KBM-7 (cell line): ENCODE data around the gene NARF.
A peak's percentile ranks its signal among the peaks of the same experiment; 100 is the strongest.
"Not testable (repeated sequence)": the region's sequence is repeated elsewhere in the genome, so short reads cannot be mapped to it uniquely, and the experiment has no call there.

Experiments used
- DNase-seq: peaks from one replicate; pipeline ENCODE4 v3.0.0-alpha.2; 2015
- in situ Hi-C: fragments of 300-500 bp; cut with MboI; formaldehyde crosslinking; loops from 2 replicates; pipeline ENCODE4 v1.14.3; 2020; ENCODE audit warnings: low sequenced_read_pairs, low pct_unique_long_range_greater_than_20kb, mixed read lengths

The NARF gene

DNA sequence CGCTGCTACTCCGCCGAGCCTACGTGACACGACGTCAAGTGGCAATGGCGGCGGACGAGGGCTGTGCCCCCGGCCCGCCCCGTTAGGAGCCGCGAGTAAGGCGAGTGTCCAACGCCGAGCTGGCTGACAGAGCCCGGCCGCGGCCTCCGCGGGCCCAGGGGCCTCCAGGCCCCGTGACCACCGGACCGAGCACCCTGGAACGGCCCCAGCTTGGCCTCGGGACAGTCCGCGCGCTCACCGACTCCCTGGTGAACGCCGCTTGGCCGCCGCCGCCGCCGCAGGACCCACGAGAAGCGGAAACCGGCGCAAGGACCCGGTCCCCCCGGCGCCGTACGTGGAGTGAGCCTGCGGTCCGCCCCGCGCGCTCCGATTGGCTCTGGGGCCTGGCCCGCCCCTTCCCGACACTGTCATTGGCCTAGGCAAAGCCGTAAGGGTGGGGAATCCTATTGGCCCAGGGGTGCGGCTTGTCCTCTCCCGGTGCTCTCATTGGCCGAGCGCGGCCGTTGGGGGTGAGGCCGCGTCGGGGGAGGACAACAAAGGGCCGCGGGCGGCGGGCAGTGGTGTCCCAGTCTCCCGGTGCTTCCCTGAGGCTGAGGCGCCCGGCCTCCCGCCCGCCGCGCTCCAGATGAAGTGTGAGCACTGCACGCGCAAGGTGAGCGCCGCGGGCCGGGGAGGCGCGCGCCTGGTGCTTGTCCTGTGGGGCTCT is at the start of gene NARF:
Gene NARF, plus strand, starts transcription at position 563 of the 706 bp plus-strand sequence. Its CDS starts 63 bp downstream, at position 626.
- peak; percentile 98 for DNase-seq
- in situ Hi-C loops, result no loop called here

DNA sequence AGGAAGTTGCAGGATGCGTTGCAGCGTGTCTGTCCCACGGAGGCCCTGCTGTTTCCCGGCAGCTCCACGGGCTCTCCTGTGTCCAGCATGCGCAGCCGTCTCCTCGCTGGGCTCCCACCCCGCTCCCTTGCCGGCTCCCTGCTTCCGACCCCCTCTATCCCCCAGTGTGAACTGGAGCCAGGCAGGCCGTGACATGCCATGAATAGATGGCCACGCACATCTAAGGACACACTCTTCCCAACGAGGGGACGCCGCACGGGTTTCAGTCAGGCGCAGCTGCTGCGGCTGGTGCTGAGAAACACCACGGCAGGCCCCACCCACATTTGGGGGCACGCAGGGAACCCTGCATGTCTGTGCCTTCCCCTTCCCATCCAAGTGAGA is 49.6 kb upstream of the NARF start:
- in situ Hi-C loops, result no loop called here

DNA sequence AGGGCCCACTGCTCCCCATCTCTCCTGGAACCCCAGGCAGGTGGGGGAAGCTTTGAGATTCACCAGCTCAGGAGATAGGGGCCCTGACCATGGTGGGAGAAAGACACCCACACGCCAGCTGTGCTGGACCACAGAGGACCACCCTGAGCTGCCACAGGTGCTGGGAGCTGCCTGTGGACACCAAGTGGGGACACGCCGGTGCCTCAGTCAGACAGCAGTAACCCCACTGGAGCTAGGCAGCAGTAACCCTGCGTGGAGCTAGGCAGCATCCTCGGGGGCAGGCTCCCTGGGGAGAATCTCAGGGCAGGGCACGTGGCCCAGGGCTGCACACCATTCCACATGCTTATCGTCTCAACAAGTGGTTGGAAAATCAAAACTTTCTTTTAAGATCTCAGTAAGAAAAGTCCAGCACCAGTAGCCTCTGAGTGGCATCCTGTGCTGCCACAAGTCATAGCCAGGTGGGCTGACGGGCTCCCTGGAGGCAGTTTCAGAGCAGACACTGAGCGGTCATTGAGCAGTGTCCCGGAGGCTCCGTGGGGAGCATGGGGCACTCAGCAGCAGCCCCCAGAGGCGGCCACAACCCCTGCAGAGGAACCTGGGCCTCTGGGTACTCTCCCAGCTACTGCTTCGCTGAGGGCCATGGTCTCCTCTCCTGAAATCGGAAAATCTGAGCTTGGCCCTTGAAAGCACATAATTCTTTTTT is 48.4 kb upstream of the NARF start:
- in situ Hi-C loops, result loop anchor here (10.0 kb wide), 1 partner anchor 55 kb away; the partner anchor contains the start of gene TEX19
- no peak for DNase-seq

More for the DNA sequence above, 49.6 kb upstream of the NARF start:
- no peak for DNase-seq

DNA sequence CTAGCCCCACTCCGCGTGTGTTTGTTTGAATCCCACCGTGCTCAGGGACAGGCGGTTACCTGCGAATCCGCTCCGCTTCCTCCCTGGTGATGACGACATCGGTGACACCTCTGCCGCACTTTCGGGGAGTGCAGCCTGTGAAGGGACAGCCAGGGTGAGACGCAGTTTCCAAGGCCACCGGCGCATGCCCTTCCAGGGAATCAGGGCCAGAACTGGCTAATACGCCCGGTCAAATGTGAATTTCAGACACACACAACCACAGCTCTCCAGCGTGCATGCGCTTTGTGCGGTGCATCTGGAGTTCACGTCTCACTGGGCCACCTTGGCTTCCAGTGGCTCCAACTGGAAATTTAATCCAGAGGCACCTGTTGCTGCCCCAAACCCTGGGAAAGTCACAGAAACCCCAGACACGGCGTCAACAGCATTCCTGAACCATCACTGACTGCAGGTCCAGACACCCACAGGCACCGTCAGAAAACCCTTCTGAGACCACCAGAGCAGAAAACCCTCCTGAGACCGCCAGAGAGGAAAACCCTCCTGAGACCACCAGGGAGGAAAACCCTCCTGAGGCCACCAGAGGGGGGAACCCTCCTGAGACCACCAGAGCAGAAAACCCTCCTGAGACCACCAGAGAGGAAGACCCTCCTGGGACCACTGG is 47.0 kb upstream of the NARF start:
- DNase-seq, result no peak
- in situ Hi-C loops, result loop anchor here (10.0 kb wide), 1 partner anchor 57 kb away; the partner anchor contains the start of gene TEX19

DNA sequence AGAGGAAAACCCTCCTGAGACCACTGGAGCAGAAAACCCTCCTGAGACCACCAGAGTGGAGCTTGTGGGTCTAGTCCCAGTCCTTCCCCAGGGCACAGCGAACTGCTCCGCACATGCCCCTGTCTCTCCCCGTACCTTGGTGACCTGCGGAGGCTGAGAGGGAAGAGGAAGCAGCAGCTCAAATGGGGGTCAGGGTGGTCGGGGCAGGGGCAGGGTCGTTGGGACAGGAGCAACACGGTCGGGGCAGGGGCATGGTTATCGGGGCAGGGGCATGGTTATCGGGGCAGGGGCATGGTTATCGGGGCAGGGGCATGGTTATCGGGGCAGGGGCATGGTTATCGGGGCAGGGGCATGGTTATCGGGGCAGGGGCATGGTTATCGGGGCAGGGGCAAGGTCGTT is 46.5 kb upstream of the NARF start:
- DNase-seq, result not testable (repeated sequence)
- in situ Hi-C loops, result loop anchor here (10.0 kb wide), 1 partner anchor 57 kb away; the partner anchor contains the start of gene TEX19

DNA sequence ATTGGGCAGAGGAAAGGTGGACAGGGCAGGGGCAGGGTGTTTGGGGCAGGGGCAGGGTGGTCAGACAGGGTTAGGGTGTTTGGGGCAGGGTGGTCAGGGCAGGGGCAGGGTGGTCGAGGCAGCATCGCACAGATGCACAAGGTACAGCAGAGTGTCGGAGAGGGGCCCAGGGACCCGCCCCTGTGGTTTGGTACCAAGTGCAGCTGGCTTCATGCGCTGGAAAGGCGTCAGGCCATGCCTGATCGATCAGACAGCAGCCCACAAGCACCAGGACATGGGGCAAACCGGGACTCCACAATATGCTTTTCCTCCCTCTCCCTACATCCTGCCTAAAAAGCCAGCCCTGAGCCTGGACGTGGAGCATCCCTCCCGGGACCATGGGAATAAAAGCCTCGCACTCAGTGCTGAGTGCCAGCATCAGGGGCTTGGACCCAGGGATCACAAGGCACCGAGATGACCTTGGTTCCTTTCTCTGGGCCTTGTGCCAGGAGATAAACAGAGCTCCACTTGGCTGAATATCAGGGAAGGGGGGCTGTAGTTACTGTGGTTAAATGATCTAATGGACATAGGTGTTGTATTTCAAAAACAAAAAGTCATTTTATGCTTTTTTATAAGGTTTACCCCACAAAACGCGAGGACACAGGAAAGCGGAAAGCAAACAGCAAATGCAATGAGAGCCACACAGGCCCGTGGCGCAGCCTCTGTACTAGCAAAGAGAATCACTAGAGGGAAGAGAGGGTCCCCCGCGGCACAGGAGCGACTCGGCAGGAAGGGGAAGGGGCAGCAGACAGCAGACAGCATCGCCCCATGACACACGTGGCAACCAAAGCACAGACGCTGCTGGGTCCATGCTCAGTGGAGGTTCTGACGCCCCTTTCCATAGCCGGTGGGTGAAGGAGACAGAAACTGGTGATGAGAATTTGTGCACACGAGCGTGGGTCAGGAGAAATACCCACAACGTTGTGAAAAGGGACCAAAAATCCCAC is 45.7 kb upstream of the NARF start:
- DNase-seq, result no peak
- in situ Hi-C loops, result loop anchor here (10.0 kb wide), 1 partner anchor 58 kb away; the partner anchor contains the start of gene TEX19

DNA sequence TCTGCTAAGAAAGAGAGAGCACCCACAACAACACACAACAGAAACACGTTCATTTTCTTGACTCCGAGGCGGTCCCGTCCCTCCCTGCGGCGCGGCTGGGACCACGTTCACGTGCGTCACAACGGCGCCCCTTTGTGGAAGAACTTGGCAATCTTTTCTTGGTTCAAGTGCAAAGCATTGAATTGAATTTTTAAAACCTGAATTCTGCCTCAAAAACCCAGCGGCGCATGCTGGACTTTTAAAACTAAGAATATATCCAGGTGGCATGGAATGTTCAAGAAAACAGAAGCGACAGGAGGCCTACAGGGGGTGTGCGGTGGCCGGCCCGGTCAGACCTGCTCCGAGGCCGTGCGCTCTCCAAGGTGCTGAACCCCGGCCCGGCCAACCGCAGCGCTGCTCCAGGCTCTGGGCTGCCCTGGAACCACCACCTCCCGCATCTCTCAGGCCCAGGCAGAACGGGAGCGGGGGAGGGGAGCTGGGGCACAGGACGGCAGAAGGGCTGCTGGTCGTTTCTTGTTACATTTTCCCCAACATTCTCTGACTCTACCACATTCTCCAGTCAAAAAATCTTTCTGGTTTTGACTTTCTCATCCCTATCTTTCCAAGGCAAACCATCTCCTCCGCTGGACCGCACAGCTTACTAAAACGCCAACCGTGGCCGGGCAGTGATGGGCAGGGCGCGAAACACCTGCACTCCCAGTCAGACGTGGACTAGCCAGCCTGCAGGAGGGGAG is 43.8 kb upstream of the NARF start:
- in situ Hi-C loops, result loop anchor here (10.0 kb wide), 1 partner anchor 60 kb away; the partner anchor contains the start of gene TEX19
- DNase-seq, result peak; percentile 80

DNA sequence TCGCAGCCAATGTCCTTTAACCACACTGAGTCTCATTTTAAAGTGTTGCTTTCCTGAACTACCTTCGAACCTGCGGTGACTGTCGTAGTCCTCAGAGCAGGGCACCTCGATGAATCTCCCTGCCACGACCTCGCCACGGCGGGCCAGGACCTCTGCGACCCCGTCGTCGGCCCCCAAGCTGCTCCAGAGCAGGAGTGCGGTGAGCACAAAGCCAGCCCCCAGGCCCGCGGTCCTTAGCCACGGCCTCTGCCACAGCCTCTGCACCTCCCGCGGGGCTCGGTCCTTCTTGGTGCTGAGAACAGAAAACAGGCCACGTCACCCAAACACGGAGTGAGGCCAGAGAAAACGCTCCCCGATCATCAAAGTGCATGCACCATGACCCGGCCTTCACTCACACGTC is 43.2 kb upstream of the NARF start:
- in situ Hi-C loops, result loop anchor here (10.0 kb wide), 1 partner anchor 61 kb away; the partner anchor contains the start of gene TEX19
- DNase-seq, result no peak

DNA sequence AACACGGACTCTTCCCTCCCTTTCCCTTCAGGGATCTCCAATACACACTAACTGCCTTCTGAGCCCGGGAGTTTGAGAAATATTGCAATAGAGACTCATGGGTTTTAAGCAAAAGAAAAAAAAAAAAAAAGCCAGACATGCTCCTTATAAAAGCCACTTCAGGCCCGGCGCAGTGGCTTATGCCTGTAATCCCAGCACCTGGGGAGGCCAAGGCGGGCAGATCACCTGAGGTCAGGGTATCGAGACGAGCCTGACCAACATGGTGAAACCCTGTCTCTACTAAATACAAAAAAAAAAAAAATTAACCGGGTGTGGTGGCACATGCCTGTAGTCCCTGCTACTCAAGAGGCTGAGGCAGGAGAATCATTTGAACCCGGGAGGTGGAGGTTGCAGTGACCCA is 42.8 kb upstream of the NARF start:
- in situ Hi-C loops, result loop anchor here (10.0 kb wide), 1 partner anchor 61 kb away; the partner anchor contains the start of gene TEX19
- no peak for DNase-seq

DNA sequence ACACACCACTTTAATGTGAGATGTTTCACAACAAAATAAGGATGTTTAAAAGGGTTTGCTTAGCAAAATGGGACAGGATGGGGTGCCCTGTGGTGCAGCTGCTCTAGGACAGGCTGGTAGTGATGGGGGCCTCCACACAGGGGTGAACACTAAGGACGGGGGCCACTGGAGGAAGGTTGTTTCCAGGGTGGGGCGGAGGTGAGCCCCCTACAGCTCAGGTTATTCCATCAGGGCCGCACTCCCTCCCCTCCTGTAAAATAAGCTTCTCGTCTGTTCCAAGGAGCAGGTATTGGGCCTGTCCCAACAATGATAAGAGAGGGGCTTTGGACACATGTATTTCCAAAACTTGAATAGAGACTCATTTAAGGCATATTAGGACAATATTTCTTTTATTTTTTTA is 42.3 kb upstream of the NARF start:
- in situ Hi-C loops, result loop anchor here (10.0 kb wide), 1 partner anchor 61 kb away; the partner anchor contains the start of gene TEX19
- DNase-seq, result no peak

DNA sequence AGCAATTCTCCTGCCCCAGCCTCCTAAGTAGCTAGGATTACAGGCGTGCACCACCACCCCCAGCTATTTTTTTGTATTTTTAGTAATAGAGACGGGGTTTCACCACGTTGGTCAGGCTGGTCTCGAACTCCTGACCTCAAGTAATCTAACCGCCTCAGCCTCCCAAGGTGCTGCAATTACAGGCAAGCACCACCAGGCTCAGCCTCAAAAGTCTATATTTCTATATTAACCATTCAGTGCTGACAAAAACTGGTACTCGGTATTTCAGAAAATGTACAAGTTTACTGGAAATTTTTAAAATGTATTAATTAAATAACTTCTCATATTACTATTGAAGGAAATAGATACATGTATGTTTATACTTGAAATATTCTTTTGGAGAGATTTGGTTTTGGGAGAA is 41.8 kb upstream of the NARF start:
- peak; percentile 28 for DNase-seq
- in situ Hi-C loops, result loop anchor here (10.0 kb wide), 1 partner anchor 62 kb away; the partner anchor contains the start of gene TEX19

DNA sequence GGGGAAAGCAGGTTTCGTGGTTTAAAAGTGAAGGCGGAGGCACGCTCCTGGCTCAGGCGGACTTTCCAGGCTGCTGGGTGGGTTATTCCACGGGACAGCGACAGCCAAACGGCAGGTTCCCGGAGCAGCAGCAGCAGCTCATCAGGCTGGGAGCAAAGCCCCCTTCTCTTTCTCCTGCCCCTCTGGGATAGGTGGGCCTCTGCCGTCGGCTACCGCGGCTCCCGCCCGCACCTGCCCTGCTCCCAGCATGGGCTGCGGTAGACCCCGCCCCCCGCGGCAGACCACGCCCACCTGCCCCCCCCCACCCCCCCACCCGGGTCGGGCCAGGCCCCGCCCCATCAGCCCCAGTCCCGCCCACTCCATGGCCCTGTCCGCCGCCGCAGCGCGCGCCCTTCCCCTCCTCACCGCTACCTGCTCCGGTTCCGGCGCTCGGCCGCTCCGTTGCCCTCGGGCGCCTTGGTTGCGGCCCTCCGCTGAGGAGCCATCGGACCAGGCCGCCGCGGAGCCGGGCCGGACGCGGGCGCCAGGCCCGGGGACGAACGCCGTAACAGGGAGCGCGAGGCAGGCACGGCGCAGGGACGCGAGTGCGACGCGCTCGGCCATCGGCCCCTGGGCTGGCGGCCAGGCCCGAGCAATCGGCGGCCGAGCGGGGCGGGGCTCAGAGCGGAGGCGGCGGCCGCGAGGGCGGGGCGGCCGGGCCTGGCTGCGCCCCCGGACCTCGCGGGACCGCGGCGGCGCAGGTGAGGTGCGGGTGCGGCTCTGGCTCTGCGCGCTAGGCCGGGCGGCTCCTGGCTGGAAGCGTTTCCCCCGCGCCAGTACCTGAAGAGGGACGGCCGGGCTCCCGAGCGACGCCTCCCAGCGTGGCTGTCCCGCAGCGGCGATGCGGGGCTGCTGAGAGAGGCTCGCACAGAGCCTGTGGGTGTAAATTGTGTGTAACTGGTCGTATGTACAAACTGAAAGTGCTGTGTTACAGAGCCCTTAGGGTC is 40.2 kb upstream of the NARF start, which contains the start of the genes HEXD and OGFOD3:
Gene HEXD, plus strand, starts transcription at position 347 of the 986 bp plus-strand sequence. CDS start 1,453 bp downstream, outside the sequence.
Gene OGFOD3, minus strand, starts transcription at position 586 of the 986 bp plus-strand sequence. Its CDS starts 101 bp downstream, at position 485.
- in situ Hi-C loops, result loop anchor here (10.0 kb wide), 1 partner anchor 63 kb away; the partner anchor contains the start of gene TEX19
- peak; percentile 82 for DNase-seq

DNA sequence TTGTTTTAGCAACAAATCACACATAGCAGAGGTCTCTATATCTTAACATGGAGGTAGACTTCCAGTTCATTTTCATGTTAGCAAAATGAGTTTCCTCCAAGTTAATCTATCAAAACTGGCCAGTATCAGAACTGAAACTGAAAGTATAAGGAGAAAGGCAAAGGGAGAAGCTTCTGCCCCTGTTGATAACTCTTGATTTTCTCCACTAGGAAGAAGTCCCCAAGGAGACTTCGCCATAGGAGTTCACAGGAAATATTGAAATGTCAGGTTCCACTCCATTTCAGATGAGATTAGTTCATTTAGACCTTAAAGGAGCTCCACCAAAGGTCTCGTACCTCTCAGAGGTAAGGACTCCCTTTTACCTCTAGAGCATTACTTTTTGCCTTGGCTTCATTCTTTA is 39.0 kb upstream of the NARF start:
- in situ Hi-C loops, result loop anchor here (10.0 kb wide), 1 partner anchor 65 kb away; the partner anchor contains the start of gene TEX19
- peak; percentile 39 for DNase-seq

DNA sequence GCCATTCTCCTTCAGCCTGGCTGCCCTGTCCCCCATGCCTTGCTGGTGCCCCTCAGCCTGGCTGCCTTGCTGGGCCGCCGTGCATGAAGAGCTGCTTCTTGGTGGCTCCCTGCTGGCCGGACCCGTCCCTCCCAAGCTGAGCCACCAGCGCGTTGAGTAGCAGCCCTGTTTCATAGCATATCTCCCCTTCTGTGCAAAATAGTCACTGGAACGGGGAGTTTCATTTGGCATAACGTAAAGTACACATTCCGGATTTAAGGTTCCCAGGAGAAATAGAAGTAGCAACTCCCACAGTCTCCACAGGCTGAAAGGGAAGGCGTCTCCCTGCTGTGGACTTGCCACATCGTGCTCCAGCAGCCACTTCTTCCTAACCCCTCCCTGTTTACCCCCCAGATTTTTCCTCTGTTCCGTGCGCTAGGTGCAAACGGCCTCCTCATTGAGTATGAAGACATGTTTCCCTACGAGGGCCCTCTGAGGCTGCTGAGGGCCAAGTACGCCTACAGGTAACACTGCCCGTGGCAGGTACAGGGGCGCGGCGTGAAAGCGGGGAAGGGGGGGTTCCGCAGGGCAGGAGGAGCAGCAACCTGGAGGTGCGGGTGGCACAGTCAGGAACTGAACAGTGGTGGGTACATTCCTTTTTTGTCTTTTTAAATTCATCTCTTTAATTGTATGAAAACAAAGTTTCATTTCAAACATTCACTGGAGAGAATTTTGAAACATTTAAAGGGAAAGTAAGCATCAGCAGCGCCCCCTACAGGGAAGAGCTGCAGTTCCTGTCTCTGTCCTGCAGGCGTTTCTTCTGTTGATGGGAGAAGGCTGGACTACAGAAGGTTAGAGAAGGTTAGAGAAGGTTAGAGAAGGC is 34.3 kb upstream of the NARF start:
- in situ Hi-C loops, result no loop called here
- peak; percentile 74 for DNase-seq

DNA sequence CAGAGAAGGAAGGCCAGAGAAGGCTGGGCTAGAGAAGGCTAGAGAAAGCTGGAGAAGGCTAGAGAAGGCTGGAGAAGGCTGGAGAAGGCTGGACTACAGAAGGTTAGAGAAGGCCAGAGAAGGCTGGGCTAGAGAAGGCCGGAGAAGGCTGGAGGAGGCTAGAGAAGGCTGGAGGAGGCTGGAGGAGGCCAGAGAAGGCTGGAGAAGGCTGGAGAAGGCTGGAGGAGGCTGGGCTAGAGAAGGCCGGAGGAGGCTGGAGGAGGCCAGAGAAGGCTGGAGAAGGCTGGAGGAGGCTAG is 33.7 kb upstream of the NARF start:
- DNase-seq, result no peak
- in situ Hi-C loops, result no loop called here

DNA sequence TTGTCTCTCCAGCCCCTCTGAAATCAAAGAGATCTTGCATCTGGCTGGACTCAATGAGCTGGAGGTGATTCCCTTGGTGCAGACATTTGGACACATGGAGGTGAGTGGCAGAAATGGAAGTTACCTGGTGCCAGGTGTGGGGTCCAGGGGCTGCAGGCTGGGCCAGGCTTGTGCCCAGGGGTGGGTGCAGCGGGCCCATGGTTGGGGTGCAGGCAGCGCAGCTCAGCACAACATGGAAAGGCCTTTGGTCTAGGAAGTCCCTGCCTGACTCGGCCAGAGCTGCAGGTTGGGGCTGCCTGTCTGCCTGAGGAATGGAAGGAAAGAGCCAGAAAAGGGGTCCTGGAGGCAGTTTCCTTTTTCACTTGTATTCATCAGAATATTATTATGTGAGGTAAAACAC is 30.0 kb upstream of the NARF start:
- no peak for DNase-seq
- in situ Hi-C loops, result no loop called here
